Measurements from ENCODE around the gene EFCAB12. TPM values are rescaled to one million over a fixed set of nuclear protein-coding genes. Genes with fewer than 3 reads are reported as not detected.
"Not testable (repeated sequence)": the region's sequence is repeated elsewhere in the genome, so short reads cannot be mapped to it uniquely, and the experiment has no call there.

Gene EFCAB12
- total RNA-seq, 1 donor from 2014 or later, result 0.13 TPM

DNA sequence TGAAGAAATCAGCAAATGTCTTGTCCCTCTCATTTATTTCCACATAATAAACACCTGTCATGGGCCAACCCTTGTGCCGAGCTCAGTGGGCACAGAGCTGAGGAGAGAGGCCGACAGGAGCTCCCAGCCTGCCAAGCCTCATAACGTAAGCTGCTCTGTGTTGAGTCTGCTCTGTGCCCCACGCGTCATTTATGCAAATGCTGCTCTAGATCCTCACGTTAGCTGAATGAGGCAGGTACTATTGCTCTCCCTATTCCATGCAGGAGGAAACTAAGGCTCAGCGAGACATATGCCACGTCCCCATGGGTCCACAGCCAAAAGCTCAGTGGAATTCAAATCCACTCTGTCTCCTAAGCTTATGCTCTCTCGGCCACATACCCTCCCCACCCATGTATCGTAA, 41.5 kb downstream of the EFCAB12 start:
- Histone ChIP-seq H3K9ac (no peak overlapping the region), H3K4me2 (no peak overlapping the region), H3K4me3 (no peak overlapping the region), H3K27ac (no peak overlapping the region), H3F3A (ENCODE audit: low read depth) (peaks cover 4% of the 10 kb centered on the region), H3K36me3 (no peaks in the 10 kb centered on the region), H4K20me1 (ENCODE audit: low read depth) (no peaks in the 10 kb centered on the region), H3K4me1 (peaks cover 3% of the 10 kb centered on the region), H3K9me3 (ENCODE audit: low read depth) (no peaks in the 10 kb centered on the region), H3K27me3 (no peaks in the 10 kb centered on the region), H2AFZ (replicated peaks) (no peak overlapping the region), H3K79me2 (ENCODE audit: low read depth) (no peaks in the 10 kb centered on the region)
- no peak for DNase-seq (ENCODE audit: low spot score)
- no peak overlapping the region for H3K4me3 Mint-ChIP-seq
- TF ChIP-seq EZH2 (IDR thresholded peaks at IDR 0.05) (no peak), EZH2phosphoT487 (IDR thresholded peaks at IDR 0.05) (no peak)
- TF ChIP-seq, protein P1, sequence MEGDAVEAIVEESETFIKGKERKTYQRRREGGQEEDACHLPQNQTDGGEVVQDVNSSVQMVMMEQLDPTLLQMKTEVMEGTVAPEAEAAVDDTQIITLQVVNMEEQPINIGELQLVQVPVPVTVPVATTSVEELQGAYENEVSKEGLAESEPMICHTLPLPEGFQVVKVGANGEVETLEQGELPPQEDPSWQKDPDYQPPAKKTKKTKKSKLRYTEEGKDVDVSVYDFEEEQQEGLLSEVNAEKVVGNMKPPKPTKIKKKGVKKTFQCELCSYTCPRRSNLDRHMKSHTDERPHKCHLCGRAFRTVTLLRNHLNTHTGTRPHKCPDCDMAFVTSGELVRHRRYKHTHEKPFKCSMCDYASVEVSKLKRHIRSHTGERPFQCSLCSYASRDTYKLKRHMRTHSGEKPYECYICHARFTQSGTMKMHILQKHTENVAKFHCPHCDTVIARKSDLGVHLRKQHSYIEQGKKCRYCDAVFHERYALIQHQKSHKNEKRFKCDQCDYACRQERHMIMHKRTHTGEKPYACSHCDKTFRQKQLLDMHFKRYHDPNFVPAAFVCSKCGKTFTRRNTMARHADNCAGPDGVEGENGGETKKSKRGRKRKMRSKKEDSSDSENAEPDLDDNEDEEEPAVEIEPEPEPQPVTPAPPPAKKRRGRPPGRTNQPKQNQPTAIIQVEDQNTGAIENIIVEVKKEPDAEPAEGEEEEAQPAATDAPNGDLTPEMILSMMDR (IDR thresholded peaks at IDR 0.05), result no peak
- peaks cover 26% of the 10 kb centered on the region for H3K4me1 Mint-ChIP-seq
- no peaks in the 10 kb centered on the region for H3K9me3 Mint-ChIP-seq
- peaks cover 22% of the 10 kb centered on the region for H3K36me3 Mint-ChIP-seq
- peaks cover 4% of the 10 kb centered on the region for H3K27me3 Mint-ChIP-seq (ENCODE audit: insufficient read depth, low read depth)
- no peak overlapping the region for H3K27ac Mint-ChIP-seq

DNA sequence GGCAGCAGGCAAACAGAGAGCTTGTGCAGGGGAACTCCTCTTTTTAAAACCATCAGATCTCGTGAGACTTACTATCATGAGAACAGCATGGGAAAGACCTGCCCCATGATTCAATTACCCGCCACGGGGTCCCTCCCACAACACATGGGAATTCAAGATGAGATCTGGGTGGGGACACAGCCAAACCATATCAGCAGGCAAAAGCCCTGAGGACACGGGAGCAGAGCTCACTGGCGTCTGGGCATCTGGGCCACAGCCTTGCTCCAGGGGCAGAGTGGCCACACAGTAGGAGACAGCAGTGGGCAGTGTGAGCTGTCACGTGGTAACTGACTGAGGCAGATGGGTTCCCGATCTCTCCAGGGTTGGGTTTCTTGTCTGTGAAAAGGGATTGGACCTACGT, 42.9 kb downstream of the EFCAB12 start:
- H3K27ac Mint-ChIP-seq; H3K4me1 ChIP-seq; H3K9me3 Mint-ChIP-seq; H3K4me2 ChIP-seq; H4K20me1 ChIP-seq (ENCODE audit: low read depth); H3K36me3 ChIP-seq; DNase-seq (ENCODE audit: low spot score); H3K4me3 ChIP-seq; H3K9me3 ChIP-seq (ENCODE audit: low read depth); H3K79me2 ChIP-seq (ENCODE audit: low read depth); H3K27ac ChIP-seq; H3K27me3 ChIP-seq; H3F3A ChIP-seq (ENCODE audit: low read depth); H2AFZ ChIP-seq (replicated peaks); H3K4me3 Mint-ChIP-seq; H3K9ac ChIP-seq; H3K27me3 Mint-ChIP-seq (ENCODE audit: insufficient read depth, low read depth): not testable (repeated sequence)
- H3K36me3 Mint-ChIP-seq, result peaks cover 20% of the 10 kb centered on the region
- H3K4me1 Mint-ChIP-seq, result peaks cover 26% of the 10 kb centered on the region

DNA sequence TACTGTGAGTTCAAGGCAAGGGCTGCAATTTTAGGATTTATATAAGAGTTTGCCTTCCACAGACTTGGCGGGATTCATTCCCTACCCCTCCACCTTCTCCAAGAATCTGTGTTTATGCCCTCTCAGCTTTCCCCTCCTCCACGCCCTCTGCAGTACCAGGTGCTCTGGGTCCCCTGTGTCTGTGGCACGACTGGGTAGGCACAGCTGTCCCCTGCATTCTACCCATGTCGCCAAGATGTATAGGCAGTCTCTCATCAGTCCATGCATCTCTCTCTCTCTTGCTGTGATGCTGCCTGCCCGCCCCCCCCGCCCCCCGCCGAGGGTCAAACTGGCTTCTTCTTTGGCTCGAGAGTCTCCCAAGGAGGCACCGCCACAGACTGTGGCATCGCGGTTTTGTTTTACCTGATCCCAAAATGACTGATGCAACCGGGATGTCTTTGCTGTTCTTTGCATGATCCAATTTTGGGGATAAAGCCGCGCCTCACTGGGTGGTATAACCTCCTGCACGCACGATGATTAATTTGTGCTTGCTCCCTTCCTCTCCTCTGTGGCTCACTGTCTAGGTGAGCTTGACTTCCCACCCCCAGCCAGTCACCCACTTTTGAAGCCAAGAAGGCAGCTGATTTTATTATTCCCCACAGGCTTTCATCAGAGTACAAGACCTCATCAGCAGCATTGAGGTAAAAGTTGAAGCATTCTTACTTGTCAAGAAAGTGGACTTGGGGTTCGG, 43.7 kb downstream of the EFCAB12 start:
- no peak for TF ChIP-seq EZH2phosphoT487 (IDR thresholded peaks at IDR 0.05)
- no peak for TF ChIP-seq EZH2 (IDR thresholded peaks at IDR 0.05)
- TF ChIP-seq, protein P1 (IDR thresholded peaks at IDR 0.05), result no peak
- Histone ChIP-seq H3K36me3 (no peaks in the 10 kb centered on the region), H3K9ac (no peak overlapping the region), H3K4me2 (no peak overlapping the region), H3F3A (ENCODE audit: low read depth) (peaks cover 4% of the 10 kb centered on the region), H3K4me3 (no peak overlapping the region), H3K27ac (no peak overlapping the region), H4K20me1 (ENCODE audit: low read depth) (no peaks in the 10 kb centered on the region), H3K9me3 (ENCODE audit: low read depth) (no peaks in the 10 kb centered on the region), H3K4me1 (peaks cover 3% of the 10 kb centered on the region), H2AFZ (replicated peaks) (no peak overlapping the region), H3K79me2 (ENCODE audit: low read depth) (no peaks in the 10 kb centered on the region), H3K27me3 (no peaks in the 10 kb centered on the region)
- no peak for DNase-seq (ENCODE audit: low spot score)
- Mint-ChIP-seq H3K27me3 (ENCODE audit: insufficient read depth, low read depth) (peaks cover 4% of the 10 kb centered on the region), H3K4me1 (peaks cover 26% of the 10 kb centered on the region), H3K27ac (no peak overlapping the region), H3K36me3 (peaks cover 20% of the 10 kb centered on the region), H3K9me3 (peaks cover 3% of the 10 kb centered on the region), H3K4me3 (no peak overlapping the region)

DNA sequence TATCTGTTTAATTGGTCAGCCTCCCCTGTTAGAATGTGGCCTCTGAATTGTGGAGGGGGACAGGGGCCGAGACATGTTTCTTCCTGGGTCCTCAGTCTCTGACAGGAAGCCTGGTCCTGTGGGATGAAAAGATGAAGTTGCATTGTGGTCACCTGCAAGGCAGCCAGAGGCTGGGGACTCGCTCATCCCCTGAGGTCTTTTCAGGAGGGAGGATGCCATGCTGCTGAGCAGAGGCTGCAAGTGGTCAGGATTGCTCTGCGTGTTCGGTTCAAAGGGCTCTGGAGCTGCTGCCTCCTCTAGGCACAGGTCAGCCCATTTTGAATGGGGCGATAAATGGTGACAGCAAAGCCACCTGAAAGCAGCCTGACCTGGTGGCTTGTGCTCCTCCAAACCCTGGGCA, 44.3 kb downstream of the EFCAB12 start:
- Mint-ChIP-seq H3K4me1 (peaks cover 22% of the 10 kb centered on the region), H3K36me3 (peaks cover 16% of the 10 kb centered on the region)
- H3K27ac ChIP-seq; H4K20me1 ChIP-seq (ENCODE audit: low read depth); H3K4me3 ChIP-seq; H2AFZ ChIP-seq (replicated peaks); H3K36me3 ChIP-seq; H3K9me3 Mint-ChIP-seq; H3F3A ChIP-seq (ENCODE audit: low read depth); DNase-seq (ENCODE audit: low spot score); H3K27me3 Mint-ChIP-seq (ENCODE audit: insufficient read depth, low read depth); H3K4me3 Mint-ChIP-seq; H3K9ac ChIP-seq; H3K4me2 ChIP-seq; H3K9me3 ChIP-seq (ENCODE audit: low read depth); H3K27ac Mint-ChIP-seq; H3K4me1 ChIP-seq; H3K79me2 ChIP-seq (ENCODE audit: low read depth); H3K27me3 ChIP-seq: not testable (repeated sequence)

All from neural progenitor cell (in vitro differentiated cells).